H9 (cell line): Measurements from ENCODE around the gene NOS3. TPM values are rescaled to one million over a fixed set of nuclear protein-coding genes. Genes with fewer than 3 reads are reported as not detected.

ENCODE experiments used
- DNase-seq: peaks from one replicate; pipeline ENCODE4 v3.0.0-alpha.2; 2017
- H2AFZ ChIP-seq: one replicate; pipeline ENCODE4 v1.6.1; 2013; ENCODE audit warnings: mild to moderate bottlenecking, low read length, control low read depth, moderate library complexity
- H2AK5ac ChIP-seq: 2 replicates; pipeline ENCODE4 v1.6.1; 2013; ENCODE audit warnings: low read length, control low read depth, mixed read lengths; ENCODE audit not compliant: insufficient read length
- H2BK120ac ChIP-seq: one replicate; pipeline ENCODE4 v1.6.1; 2013; ENCODE audit warnings: low read depth, mild to moderate bottlenecking, low read length, control low read depth, inconsistent platforms; ENCODE audit not compliant: poor library complexity, severe bottlenecking
- H2BK12ac ChIP-seq: 2 replicates; pipeline ENCODE4 v1.6.1; 2013; ENCODE audit warnings: low read length, control low read depth, mixed read lengths, low read depth; ENCODE audit not compliant: insufficient read length
- H2BK15ac ChIP-seq: 2 replicates; pipeline ENCODE4 v1.6.1; 2013; ENCODE audit warnings: low read depth, low read length, control low read depth
- H2BK20ac ChIP-seq: one replicate; pipeline ENCODE4 v1.6.1; 2013; ENCODE audit warnings: low read depth, mild to moderate bottlenecking, low read length, control low read depth, inconsistent platforms; ENCODE audit not compliant: poor library complexity, severe bottlenecking
- H2BK5ac ChIP-seq: 2 replicates; pipeline ENCODE4 v1.6.1; 2013; ENCODE audit warnings: low read length, control low read depth, mixed read lengths; ENCODE audit not compliant: insufficient read length
- H3K14ac ChIP-seq: 2 replicates; pipeline ENCODE4 v1.6.1; 2013; ENCODE audit warnings: low read length, control low read depth; ENCODE audit not compliant: insufficient read depth
- H3K18ac ChIP-seq: 2 replicates; pipeline ENCODE4 v1.6.1; 2013; ENCODE audit warnings: low read depth, mild to moderate bottlenecking, mixed read lengths, low read length, control low read depth; ENCODE audit not compliant: insufficient read length
- H3K23ac ChIP-seq: 2 replicates; pipeline ENCODE4 v1.6.1; 2013; ENCODE audit warnings: low read length, control low read depth, mixed read lengths, low read depth; ENCODE audit not compliant: insufficient read length
- H3K23me2 ChIP-seq: 2 replicates; pipeline ENCODE4 v1.6.1; 2013; ENCODE audit warnings: low read depth, mild to moderate bottlenecking, mixed read lengths, low read length, control low read depth; ENCODE audit not compliant: insufficient read length, poor library complexity, severe bottlenecking
- H3K27ac ChIP-seq: 2 replicates; pipeline ENCODE4 v1.5.1; 2013; ENCODE audit warnings: low read length, control low read depth, mixed read lengths, low read depth; ENCODE audit not compliant: insufficient read length
- H3K27me3 ChIP-seq: 2 replicates; pipeline ENCODE4 v1.6.1; 2013; ENCODE audit warnings: low read length, control low read depth, inconsistent platforms; ENCODE audit not compliant: insufficient read depth
- H3K4ac ChIP-seq: 2 replicates; pipeline ENCODE4 v1.6.1; 2013; ENCODE audit warnings: low read depth, mild to moderate bottlenecking, control low read depth, inconsistent platforms, low read length, moderate library complexity
- H3K4me1 ChIP-seq: 2 replicates; pipeline ENCODE4 v1.6.1; 2013; ENCODE audit warnings: low read length, control low read depth, inconsistent platforms; ENCODE audit not compliant: insufficient read depth
- H3K4me2 ChIP-seq: 2 replicates; pipeline ENCODE4 v1.6.1; 2013; ENCODE audit warnings: low read length, control low read depth, mixed read lengths; ENCODE audit not compliant: insufficient read length, insufficient read depth
- H3K56ac ChIP-seq: 2 replicates; pipeline ENCODE4 v1.6.1; 2013; ENCODE audit warnings: low read depth, mild to moderate bottlenecking, mixed read lengths, low read length, control low read depth; ENCODE audit not compliant: insufficient read length
- H3K79me1 ChIP-seq: 2 replicates; pipeline ENCODE4 v1.6.1; 2013; ENCODE audit warnings: low read depth, mild to moderate bottlenecking, moderate library complexity, low read length, control low read depth, inconsistent platforms; ENCODE audit not compliant: insufficient read depth, poor library complexity, severe bottlenecking
- H3K79me2 ChIP-seq: 2 replicates; pipeline ENCODE4 v1.6.1; 2013; ENCODE audit warnings: low read length, control low read depth, inconsistent platforms; ENCODE audit not compliant: insufficient read depth
- H3K9ac ChIP-seq: 2 replicates; pipeline ENCODE4 v1.6.1; 2013; ENCODE audit warnings: low read length, control low read depth, mixed read lengths; ENCODE audit not compliant: insufficient read length; ENCODE audit errors: extremely low read depth
- H3K9me3 ChIP-seq: one replicate; pipeline ENCODE4 v1.6.1; 2013; ENCODE audit warnings: low read depth, low read length, inconsistent platforms; ENCODE audit not compliant: control insufficient read depth
- H3T11ph ChIP-seq: one replicate; pipeline ENCODE4 v1.6.1; 2013; ENCODE audit warnings: mild to moderate bottlenecking, low read length, control low read depth, inconsistent platforms
- H4K20me1 ChIP-seq: one replicate; pipeline ENCODE4 v1.6.1; 2013; ENCODE audit not compliant: control insufficient read depth, insufficient read length, insufficient read depth
- H4K5ac ChIP-seq: 2 replicates; pipeline ENCODE4 v1.6.1; 2013; ENCODE audit warnings: low read depth, mild to moderate bottlenecking, mixed read lengths, low read length, control low read depth; ENCODE audit not compliant: insufficient read length
- H4K8ac ChIP-seq: replicated peaks from 2 replicates; pipeline ENCODE4 v1.6.1; 2013; ENCODE audit warnings: low read length, control low read depth, mixed read lengths, low read depth; ENCODE audit not compliant: insufficient read length
- H4K91ac ChIP-seq: 2 replicates; pipeline ENCODE4 v1.6.1; 2013; ENCODE audit warnings: low read depth, mild to moderate bottlenecking, moderate library complexity, mixed read lengths, low read length, control low read depth; ENCODE audit not compliant: insufficient read length
- H3K27ac Mint-ChIP-seq, 3 experiments: 2 replicates in 2 of 3; 3 replicates in 1 of 3; pipeline ENCODE4 v1.8.0; 2020 to 2021; ENCODE audit warnings: mixed read lengths in 3 of 3, mild to moderate bottlenecking in 1 of 3, moderate library complexity in 1 of 3
- H3K27me3 Mint-ChIP-seq: 2 replicates; pipeline ENCODE4 v1.8.0; 2021; ENCODE audit warnings: low read depth, mild to moderate bottlenecking, moderate library complexity, mixed read lengths
- H3K36me3 Mint-ChIP-seq, 3 experiments: 2 replicates in 2 of 3; 3 replicates in 1 of 3; pipeline ENCODE4 v1.8.0; 2020 to 2021; ENCODE audit warnings: low read depth in 3 of 3, mixed read lengths in 3 of 3; ENCODE audit not compliant: insufficient read depth in 1 of 3
- H3K4me1 Mint-ChIP-seq, 2 experiments: 2 replicates each; pipeline ENCODE4 v1.8.0; 2020; ENCODE audit warnings: mixed read lengths in 2 of 2
- H3K4me3 Mint-ChIP-seq, 2 experiments: 2 replicates in 1 of 2; 3 replicates in 1 of 2; pipeline ENCODE4 v1.8.0; 2020 to 2021; ENCODE audit warnings: mild to moderate bottlenecking in 2 of 2, mixed read lengths in 2 of 2, moderate library complexity in 1 of 2
- H3K9me3 Mint-ChIP-seq, 2 experiments: 2 replicates in 1 of 2; 3 replicates in 1 of 2; pipeline ENCODE4 v1.8.0; 2020; ENCODE audit warnings: mild to moderate bottlenecking in 2 of 2, mixed read lengths in 2 of 2, moderate library complexity in 1 of 2
- CTCF ChIP-seq: fragments of 200-600 bp; sonication (generic); conservative IDR thresholded peaks from 3 replicates; pipeline ENCODE4 v1.8.0; 2021; ENCODE audit warnings: antibody characterized with exemption, mild to moderate bottlenecking
- WGBS: extraction: QIAGEN DNeasy Blood & Tissue Kit; methylation state at CpG from one replicate; pipeline ENCODE4 v1.1.7; 2013; ENCODE audit warnings: missing lambda C conversion rate, low lambda C conversion rate, mixed read lengths; ENCODE audit not compliant: insufficient read length; ENCODE audit errors: extremely low coverage; 5-methylcytosine and 5-hydroxymethylcytosine counted together
- total RNA-seq: library from RNA; stranded (reverse); gene quantifications from 2 replicates; pipeline ENCODE4 v1.2.1, GENCODE V29; 2021

Gene NOS3
- total RNA-seq, 1 experiment from 2014 or later = 4.5 TPM

- no peak overlapping the region for H4K5ac ChIP-seq
- WGBS = 100% methylated on average over 5 of the region's 5 CpGs
Measured at GRCh38 chr7:150999497-151000230, 8.8 kb downstream of the NOS3 start.

More at GRCh38 chr7:150999497-151000230, 8.8 kb downstream of the NOS3 start:
- Mint-ChIP-seq H3K4me3 (no peak overlapping the region), H3K27me3 (peaks cover 1% of the 10 kb centered on the region), H3K9me3 (no peaks in the 10 kb centered on the region), H3K27ac (no peak overlapping the region), H3K36me3 (peaks cover 0 to 2% (median 0%) of the 10 kb centered on the region in 3 experiments; a peak in 1 of 7 replicates), H3K4me1 (peaks cover 0 to 7% of the 10 kb centered on the region in 2 experiments; a peak in 1 of 4 replicates)
- Histone ChIP-seq H2BK120ac (no peak overlapping the region), H4K20me1 (no peaks in the 10 kb centered on the region), H3K9me3 (no peaks in the 10 kb centered on the region), H3K4me2 (no peak overlapping the region), H2BK15ac (no peak overlapping the region), H3K27me3 (no peaks in the 10 kb centered on the region), H4K91ac (no peak overlapping the region), H3K4ac (no peak overlapping the region), H4K8ac (no peak overlapping the region), H3K23ac (no peak overlapping the region), H2BK20ac (no peak overlapping the region), H3T11ph (no peak overlapping the region), H3K18ac (no peak overlapping the region), H3K14ac (no peak overlapping the region), H3K9ac (no peak overlapping the region), H3K56ac (no peak overlapping the region), H3K79me1 (no peaks in the 10 kb centered on the region), H2AFZ (no peak overlapping the region), H2BK12ac (no peak overlapping the region), H3K4me1 (no peaks in the 10 kb centered on the region; the same call in 1 of the 2 replicates), H3K23me2 (no peaks in the 10 kb centered on the region), H2AK5ac (no peak overlapping the region), H3K27ac (no peak overlapping the region), H3K79me2 (no peaks in the 10 kb centered on the region), H2BK5ac (no peak overlapping the region)
- DNase-seq = no peak
- no peak for TF ChIP-seq CTCF
